ENCODE data around the gene AKR7A2.

- TF ChIP-seq EZH2 (IDR thresholded peaks at IDR 0.05; ENCODE audit: low read length) (no peak), CTCF (optimal IDR thresholded peaks at IDR 0.05 in 1 of 3, IDR thresholded peaks at IDR 0.05 in 1 of 3, conservative IDR thresholded peaks at IDR 0.05 in 1 of 3; ENCODE audit: extremely low read depth in 1 of 3, insufficient read depth in 2 of 3, low read length in 3 of 3) (no peak)
Measured at GRCh38 chr1:19337289-19337688, 25.3 kb upstream of the AKR7A2 start.
